GM21576 (cell line): ENCODE measurements around the gene GHRH.

Source experiments
- ATAC-seq: cut with Tn5 transposase; IDR thresholded peaks from one replicate; pipeline ENCODE4 v1.9.1; 2021; ENCODE audit warnings: mild to moderate bottlenecking, moderate library complexity; ENCODE audit not compliant: unreplicated experiment

Gene GHRH

GRCh38 chr20:37209661-37210314 is 51.8 kb downstream of the GHRH start:
- no peak for ATAC-seq

GRCh38 chr20:37209193-37209592 is 52.4 kb downstream of the GHRH start:
- ATAC-seq, result no peak

- no peak for ATAC-seq
These were observed 54.4 kb downstream of the GHRH start for GRCh38 chr20:37207171-37207570.

- no peak for ATAC-seq
These were observed 55.8 kb downstream of the GHRH start for GRCh38 chr20:37205794-37206193.

- no peak for ATAC-seq
These were observed 56.5 kb downstream of the GHRH start for GRCh38 chr20:37205130-37205529.

- no peak for ATAC-seq
These were observed 57.6 kb downstream of the GHRH start for GRCh38 chr20:37204056-37204455.

GRCh38 chr20:37202267-37202943 is 59.2 kb downstream of the GHRH start:
- no peak for ATAC-seq

- no peak for ATAC-seq
These were observed 59.8 kb downstream of the GHRH start for GRCh38 chr20:37201827-37202162.
